Dendritic cell treated with granulocyte-macrophage colony-stimulating factor and Interleukin-4, amounts not matched to agents 40 ng/mL and 50 ng/mL, for 4 days (primary cell): ENCODE data around the gene PPP1R12B.
A peak's percentile ranks its signal among the peaks of the same experiment; 100 is the strongest.
"Not testable (repeated sequence)": the region's sequence is repeated elsewhere in the genome, so short reads cannot be mapped to it uniquely, and the experiment has no call there.

Experiments
- H3K27ac Mint-ChIP-seq: one replicate; pipeline ENCODE4 v1.8.0; 2022; ENCODE audit warnings: mild to moderate bottlenecking, mixed read lengths
- H3K27me3 Mint-ChIP-seq: one replicate; pipeline ENCODE4 v1.8.0; 2022; ENCODE audit warnings: mild to moderate bottlenecking, mixed read lengths
- H3K36me3 Mint-ChIP-seq: one replicate; pipeline ENCODE4 v1.8.0; 2022; ENCODE audit warnings: low read depth, mixed read lengths
- H3K4me1 Mint-ChIP-seq: one replicate; pipeline ENCODE4 v1.8.0; 2022; ENCODE audit warnings: low read depth, mixed read lengths
- H3K4me3 Mint-ChIP-seq: one replicate; pipeline ENCODE4 v1.8.0; 2022; ENCODE audit warnings: mild to moderate bottlenecking, moderate library complexity, mixed read lengths
- H3K9me3 Mint-ChIP-seq: one replicate; pipeline ENCODE4 v1.8.0; 2022; ENCODE audit warnings: mixed read lengths
- intact Hi-C: fragments of 100-400 bp; cut with micrococcal nuclease; formaldehyde crosslinking; loops from one replicate; pipeline ENCODE4 v1.15.0; 2022

PPP1R12B gene

GRCh38 chr1:202553560-202554038, 205.1 kb downstream of the PPP1R12B start:
- intact Hi-C loops: no loop called here
- peak overlapping the region; percentile 71 for H3K27ac Mint-ChIP-seq
- no peaks in the 10 kb centered on the region for H3K9me3 Mint-ChIP-seq
- H3K4me3 Mint-ChIP-seq: no peak overlapping the region
- no peaks in the 10 kb centered on the region for H3K36me3 Mint-ChIP-seq
- H3K27me3 Mint-ChIP-seq: peaks cover 17% of the 10 kb centered on the region
- peaks cover 27% of the 10 kb centered on the region for H3K4me1 Mint-ChIP-seq

GRCh38 chr1:202554619-202555018, 206.1 kb downstream of the PPP1R12B start:
- H3K9me3 Mint-ChIP-seq, H3K4me3 Mint-ChIP-seq, H3K36me3 Mint-ChIP-seq, H3K27ac Mint-ChIP-seq, intact Hi-C loops: not testable (repeated sequence)
- Mint-ChIP-seq H3K27me3 (peaks cover 17% of the 10 kb centered on the region), H3K4me1 (peaks cover 21% of the 10 kb centered on the region)

GRCh38 chr1:202556037-202556436, 207.5 kb downstream of the PPP1R12B start:
- peaks cover 17% of the 10 kb centered on the region for H3K27me3 Mint-ChIP-seq
- H3K9me3 Mint-ChIP-seq, H3K27ac Mint-ChIP-seq, H3K4me3 Mint-ChIP-seq, H3K36me3 Mint-ChIP-seq, intact Hi-C loops: not testable (repeated sequence)
- H3K4me1 Mint-ChIP-seq: peaks cover 21% of the 10 kb centered on the region

- H3K36me3 Mint-ChIP-seq, H3K4me3 Mint-ChIP-seq, H3K27ac Mint-ChIP-seq, intact Hi-C loops, H3K9me3 Mint-ChIP-seq: not testable (repeated sequence)
- peaks cover 15% of the 10 kb centered on the region for H3K4me1 Mint-ChIP-seq
- H3K27me3 Mint-ChIP-seq: peaks cover 20% of the 10 kb centered on the region
Observed at GRCh38 chr1:202557662-202558061, 209.2 kb downstream of the PPP1R12B start.

DNA sequence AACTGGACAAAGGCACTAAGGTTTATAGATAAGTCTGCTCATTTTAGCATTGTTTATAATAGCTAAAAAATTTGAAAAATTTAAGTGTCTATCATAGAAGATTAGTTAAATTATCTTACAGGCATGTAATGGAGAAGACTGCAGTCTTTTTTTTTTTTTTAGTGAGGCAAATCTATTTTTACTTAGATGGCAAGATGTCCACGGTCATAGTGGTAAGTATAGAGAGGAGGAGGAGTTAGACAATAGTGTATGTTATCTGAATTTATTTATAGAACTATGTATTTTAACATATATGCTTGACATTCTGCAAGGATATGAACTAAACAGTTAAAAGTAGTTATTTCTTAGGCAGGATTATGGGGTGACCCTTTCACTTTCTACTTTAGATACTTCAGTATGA, 212.7 kb downstream of the PPP1R12B start:
- no peaks in the 10 kb centered on the region for H3K9me3 Mint-ChIP-seq

DNA sequence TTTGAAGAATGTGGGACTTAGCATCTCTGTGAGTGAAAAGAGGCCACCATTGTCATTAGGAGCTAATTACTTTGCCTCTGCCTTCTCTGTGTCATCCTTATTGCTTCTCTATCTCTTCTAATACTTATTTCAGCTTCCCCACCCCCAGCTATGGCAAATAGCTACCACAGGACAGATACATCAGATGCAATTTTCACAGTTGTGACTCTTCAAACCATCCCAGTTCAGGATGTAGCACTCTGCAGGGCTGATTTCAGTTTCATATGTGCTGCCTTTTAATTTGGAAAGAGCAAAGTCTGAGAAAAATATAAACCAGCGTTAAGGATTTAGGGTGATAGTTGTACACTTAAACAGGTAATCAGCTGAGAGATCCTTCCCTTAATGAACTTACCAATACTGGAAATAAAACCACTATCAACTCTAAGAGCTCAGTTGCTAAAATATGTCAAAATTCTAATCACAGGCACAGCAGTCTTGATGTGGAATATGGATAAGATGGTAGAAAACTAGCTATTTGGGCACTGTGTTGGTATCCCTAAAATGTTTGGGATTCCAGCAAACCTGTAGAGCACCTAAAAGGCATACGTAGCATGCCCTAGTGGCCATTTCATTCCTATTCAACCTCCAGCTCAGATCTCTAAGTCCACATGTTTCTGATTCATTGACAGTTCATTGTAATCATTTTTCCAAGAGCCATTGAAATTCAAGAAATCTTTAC, 213.4 kb downstream of the PPP1R12B start:
- no peaks in the 10 kb centered on the region for H3K9me3 Mint-ChIP-seq
- no peak overlapping the region for H3K4me3 Mint-ChIP-seq
- H3K27me3 Mint-ChIP-seq: peaks cover 39% of the 10 kb centered on the region
- intact Hi-C loops: no loop called here
- H3K4me1 Mint-ChIP-seq: no peaks in the 10 kb centered on the region
- no peak overlapping the region for H3K27ac Mint-ChIP-seq
- peaks cover 27% of the 10 kb centered on the region for H3K36me3 Mint-ChIP-seq

More for the DNA sequence above, 212.7 kb downstream of the PPP1R12B start:
- Mint-ChIP-seq H3K36me3 (peaks cover 25% of the 10 kb centered on the region), H3K4me3 (no peak overlapping the region), H3K27ac (no peak overlapping the region), H3K27me3 (peaks cover 36% of the 10 kb centered on the region), H3K4me1 (no peaks in the 10 kb centered on the region)
- intact Hi-C loops: no loop called here

DNA sequence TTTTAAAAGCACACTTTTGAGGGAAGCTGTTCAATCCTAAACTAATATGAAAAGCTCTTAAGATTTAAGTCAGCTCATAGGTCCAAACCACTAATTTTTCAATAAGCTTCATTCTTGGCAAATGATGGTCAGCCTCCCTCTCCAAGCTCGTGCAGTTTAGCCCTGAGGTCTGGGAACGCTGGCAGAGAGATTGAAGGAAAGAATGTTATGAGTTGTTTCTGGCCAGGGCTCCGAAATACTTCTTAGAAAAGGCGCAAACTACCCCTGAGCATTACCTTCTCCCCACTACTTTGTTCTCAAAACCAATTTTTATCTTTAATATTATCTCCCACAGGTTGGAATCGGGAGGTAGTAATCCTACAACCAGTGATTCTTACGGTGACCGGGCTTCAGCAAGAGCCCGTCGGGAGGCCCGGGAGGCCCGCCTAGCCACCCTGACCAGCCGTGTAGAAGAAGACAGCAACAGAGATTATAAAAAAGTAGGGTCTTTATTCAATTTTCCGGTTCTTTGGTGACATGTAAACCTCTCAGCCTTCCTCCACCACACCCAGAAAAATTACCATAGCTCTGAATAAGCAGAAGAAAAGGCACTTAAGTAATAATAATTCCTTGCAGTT, 214.1 kb downstream of the PPP1R12B start:
- intact Hi-C loops: no loop called here
- Mint-ChIP-seq H3K36me3 (peaks cover 33% of the 10 kb centered on the region), H3K4me3 (no peak overlapping the region)

DNA sequence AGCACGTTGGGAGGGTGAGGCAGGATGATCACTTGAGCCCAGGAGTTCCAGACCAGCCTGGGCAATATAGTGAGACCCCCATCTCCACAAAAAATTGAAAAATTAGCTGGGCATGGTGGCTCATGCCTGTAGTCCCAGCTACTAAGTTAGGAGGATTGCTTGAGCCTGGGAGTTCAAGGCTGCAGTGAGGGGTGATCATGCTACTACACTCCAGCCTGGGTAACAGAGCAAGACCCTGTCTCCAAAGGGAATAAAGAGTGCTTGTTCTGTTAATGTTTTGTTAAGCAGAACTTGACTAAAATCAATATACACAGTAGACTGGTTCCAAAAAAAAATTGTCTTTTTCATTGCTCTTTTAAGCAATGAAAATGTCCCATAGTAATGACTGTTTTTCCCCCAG, 215.3 kb downstream of the PPP1R12B start:
- H3K4me1 Mint-ChIP-seq: no peaks in the 10 kb centered on the region
- peaks cover 47% of the 10 kb centered on the region for H3K27me3 Mint-ChIP-seq
- intact Hi-C loops: no loop called here
- no peak overlapping the region for H3K27ac Mint-ChIP-seq
- H3K4me3 Mint-ChIP-seq: no peak overlapping the region
- peaks cover 46% of the 10 kb centered on the region for H3K36me3 Mint-ChIP-seq
- H3K9me3 Mint-ChIP-seq: no peaks in the 10 kb centered on the region

More for the DNA sequence above, 214.1 kb downstream of the PPP1R12B start:
- Mint-ChIP-seq H3K27ac (no peak overlapping the region), H3K4me1 (no peaks in the 10 kb centered on the region), H3K9me3 (no peaks in the 10 kb centered on the region), H3K27me3 (peaks cover 44% of the 10 kb centered on the region)

DNA sequence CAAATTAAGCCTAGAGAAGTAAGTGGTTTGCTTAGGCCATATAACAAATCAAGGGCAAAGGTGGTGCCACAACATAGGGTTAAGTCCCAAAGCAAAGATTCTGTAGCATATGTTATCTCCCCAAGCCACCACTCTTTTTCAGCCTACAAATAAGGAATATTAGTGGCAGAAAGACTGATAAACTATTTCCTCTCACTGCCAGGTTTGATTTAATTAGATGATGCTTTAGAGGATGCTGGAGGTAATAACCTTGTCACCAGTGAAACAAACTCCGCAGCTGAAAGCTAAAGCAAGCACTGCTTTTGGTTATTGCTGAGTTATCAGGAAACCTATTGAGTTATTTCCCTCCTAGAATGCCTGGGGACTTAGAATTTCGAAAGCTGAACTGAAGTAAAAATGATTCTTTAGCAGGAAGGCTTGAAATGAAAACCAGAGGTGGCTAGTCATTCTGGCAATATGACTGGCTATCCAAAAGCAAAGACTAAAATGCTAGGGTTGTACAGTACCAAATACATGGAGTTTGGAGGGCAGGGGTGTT, 216.5 kb downstream of the PPP1R12B start:
- intact Hi-C loops: no loop called here
- Mint-ChIP-seq H3K36me3 (peaks cover 50% of the 10 kb centered on the region), H3K9me3 (no peaks in the 10 kb centered on the region), H3K27me3 (peaks cover 53% of the 10 kb centered on the region), H3K27ac (no peak overlapping the region), H3K4me1 (no peaks in the 10 kb centered on the region), H3K4me3 (no peak overlapping the region)

GRCh38 chr1:202565890-202566602, 217.5 kb downstream of the PPP1R12B start:
- no peaks in the 10 kb centered on the region for H3K4me1 Mint-ChIP-seq
- peaks cover 57% of the 10 kb centered on the region for H3K27me3 Mint-ChIP-seq
- peaks cover 54% of the 10 kb centered on the region for H3K36me3 Mint-ChIP-seq
- intact Hi-C loops: no loop called here
- no peaks in the 10 kb centered on the region for H3K9me3 Mint-ChIP-seq
- H3K4me3 Mint-ChIP-seq: no peak overlapping the region
- no peak overlapping the region for H3K27ac Mint-ChIP-seq

DNA sequence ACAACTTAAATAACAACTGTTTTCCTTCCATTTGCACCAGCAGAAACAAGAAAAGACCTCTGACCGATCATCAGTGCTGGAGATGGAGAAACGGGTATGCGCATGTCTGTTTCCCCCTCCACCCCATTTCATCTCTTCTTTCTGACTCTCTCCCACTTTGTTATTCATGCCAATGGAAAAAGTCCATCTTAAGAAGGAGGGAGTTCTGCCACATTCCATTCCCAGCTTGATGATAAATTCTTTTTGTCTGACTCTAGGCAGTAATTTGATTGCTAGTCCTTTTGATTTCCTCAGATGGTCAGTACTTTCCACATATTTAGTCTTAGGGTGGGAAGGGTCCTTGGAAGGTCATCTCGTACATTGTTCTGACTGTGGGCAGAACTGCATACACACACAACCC, 219.2 kb downstream of the PPP1R12B start:
- no peaks in the 10 kb centered on the region for H3K9me3 Mint-ChIP-seq
- H3K4me1 Mint-ChIP-seq: no peaks in the 10 kb centered on the region
- peaks cover 58% of the 10 kb centered on the region for H3K27me3 Mint-ChIP-seq
- H3K27ac Mint-ChIP-seq: no peak overlapping the region
- peaks cover 58% of the 10 kb centered on the region for H3K36me3 Mint-ChIP-seq
- no peak overlapping the region for H3K4me3 Mint-ChIP-seq
- intact Hi-C loops: no loop called here

DNA sequence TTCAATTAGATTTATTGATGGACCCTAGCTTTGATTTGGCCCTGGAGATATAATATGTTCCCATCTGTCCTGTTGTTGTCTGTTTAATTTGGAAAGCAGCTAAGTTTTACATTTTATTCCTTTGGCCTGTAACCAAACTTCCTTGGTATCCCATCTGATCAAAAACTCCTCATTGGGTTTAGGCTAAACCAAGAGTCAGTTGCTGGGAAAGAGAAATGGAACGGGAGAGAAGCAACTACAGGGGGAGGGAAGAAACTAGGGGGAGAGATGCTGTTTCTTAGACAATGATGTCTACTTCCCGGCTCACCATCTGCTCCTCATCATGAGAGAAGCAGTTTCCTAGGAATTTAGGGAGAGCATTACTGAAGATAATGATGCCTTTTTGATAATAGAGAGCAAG, 219.9 kb downstream of the PPP1R12B start:
- H3K4me3 Mint-ChIP-seq: no peak overlapping the region
- peaks cover 58% of the 10 kb centered on the region for H3K36me3 Mint-ChIP-seq
- H3K4me1 Mint-ChIP-seq: no peaks in the 10 kb centered on the region
- intact Hi-C loops: no loop called here
- H3K27ac Mint-ChIP-seq: no peak overlapping the region
- peaks cover 60% of the 10 kb centered on the region for H3K27me3 Mint-ChIP-seq
- no peaks in the 10 kb centered on the region for H3K9me3 Mint-ChIP-seq

DNA sequence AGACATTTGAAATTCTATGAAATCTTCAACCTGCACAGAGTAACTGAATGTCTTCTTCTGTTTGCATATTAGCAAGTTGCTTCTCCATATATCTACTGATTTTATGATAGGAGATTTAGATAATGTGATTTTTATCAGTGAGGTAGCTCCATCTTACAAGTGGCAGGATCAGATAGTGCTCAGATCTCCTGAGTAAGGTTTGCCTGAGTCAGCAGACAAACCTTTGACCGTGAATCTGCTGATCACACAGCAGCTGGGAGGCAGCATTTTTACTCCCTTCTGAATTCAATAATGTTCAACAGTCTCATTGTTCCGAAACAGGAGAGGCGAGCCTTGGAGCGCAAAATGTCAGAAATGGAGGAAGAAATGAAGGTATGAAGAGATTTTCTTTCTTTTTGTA, 220.3 kb downstream of the PPP1R12B start:
- H3K4me1 Mint-ChIP-seq: no peaks in the 10 kb centered on the region
- H3K4me3 Mint-ChIP-seq: no peak overlapping the region
- intact Hi-C loops: no loop called here
- H3K27me3 Mint-ChIP-seq: peaks cover 64% of the 10 kb centered on the region
- peaks cover 60% of the 10 kb centered on the region for H3K36me3 Mint-ChIP-seq
- H3K9me3 Mint-ChIP-seq: no peaks in the 10 kb centered on the region
- H3K27ac Mint-ChIP-seq: no peak overlapping the region
